Stimulated activated CD8-positive, alpha-beta memory T cell treated with anti-CD3 and anti-CD28 coated beads, Interleukin-15, amount 100 ng/mL, for 4 hours (primary cell): ENCODE data around the gene RNU6-9.

Source experiments
- DNase-seq, 2 donors: peaks; one replicate each; pipeline ENCODE4 v3.0.0-alpha.2; 2020; ENCODE audit warnings: low read depth in 2 of 2

Gene RNU6-9

DNA sequence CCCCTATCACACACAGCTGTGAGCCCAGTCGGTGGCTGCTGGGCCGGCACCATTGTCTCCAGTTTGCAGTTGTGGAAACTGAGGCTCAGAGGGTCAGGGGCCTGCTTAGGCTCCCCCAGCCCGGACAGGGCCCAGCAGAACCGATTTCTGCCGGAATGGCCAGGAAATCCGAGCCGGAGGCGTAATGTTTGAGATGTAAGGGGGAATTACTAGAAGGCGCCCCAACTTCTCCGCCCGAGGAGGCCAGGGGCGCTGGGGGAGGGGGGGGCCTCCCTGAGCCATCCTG is 24.8 kb downstream of the RNU6-9 start:
- DNase-seq, result no peak

DNA sequence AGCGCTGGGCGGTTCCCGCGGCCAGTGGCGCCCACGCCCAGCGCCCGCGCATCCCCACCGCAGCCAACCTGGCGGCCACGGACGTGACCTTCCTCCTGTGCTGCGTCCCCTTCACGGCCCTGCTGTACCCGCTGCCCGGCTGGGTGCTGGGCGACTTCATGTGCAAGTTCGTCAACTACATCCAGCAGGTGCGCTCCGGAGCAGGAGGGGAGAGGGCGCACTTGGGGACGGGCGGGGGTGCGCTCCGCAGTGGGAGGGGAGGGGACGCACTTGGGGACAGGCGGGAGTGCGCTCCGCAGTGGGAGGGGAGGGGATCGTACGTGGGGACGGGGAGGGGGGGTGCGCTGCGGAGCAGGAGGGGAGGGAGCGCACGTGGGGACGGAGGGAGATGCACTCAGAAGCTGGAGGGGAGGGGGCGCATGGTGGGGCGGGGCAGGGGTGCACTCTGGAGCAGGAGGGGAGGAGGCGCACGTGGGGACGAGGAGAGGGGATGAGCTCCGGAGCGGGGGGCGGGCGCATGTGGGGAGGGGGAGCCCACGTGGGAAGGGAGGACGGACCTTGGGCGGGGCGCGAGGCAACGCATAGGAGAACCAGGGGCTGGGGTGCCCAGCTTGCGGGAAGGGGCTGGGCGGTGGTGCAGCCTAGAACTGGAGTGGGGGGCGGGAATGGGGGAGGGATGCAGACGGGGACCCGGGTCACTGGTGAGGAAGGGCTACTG is 25.4 kb downstream of the RNU6-9 start:
- DNase-seq, result no peak

GRCh38 chr19:919199-920050 is 26.1 kb downstream of the RNU6-9 start:
- no peak for DNase-seq

GRCh38 chr19:920051-920864 is 27.0 kb downstream of the RNU6-9 start:
- no peak for DNase-seq

DNA sequence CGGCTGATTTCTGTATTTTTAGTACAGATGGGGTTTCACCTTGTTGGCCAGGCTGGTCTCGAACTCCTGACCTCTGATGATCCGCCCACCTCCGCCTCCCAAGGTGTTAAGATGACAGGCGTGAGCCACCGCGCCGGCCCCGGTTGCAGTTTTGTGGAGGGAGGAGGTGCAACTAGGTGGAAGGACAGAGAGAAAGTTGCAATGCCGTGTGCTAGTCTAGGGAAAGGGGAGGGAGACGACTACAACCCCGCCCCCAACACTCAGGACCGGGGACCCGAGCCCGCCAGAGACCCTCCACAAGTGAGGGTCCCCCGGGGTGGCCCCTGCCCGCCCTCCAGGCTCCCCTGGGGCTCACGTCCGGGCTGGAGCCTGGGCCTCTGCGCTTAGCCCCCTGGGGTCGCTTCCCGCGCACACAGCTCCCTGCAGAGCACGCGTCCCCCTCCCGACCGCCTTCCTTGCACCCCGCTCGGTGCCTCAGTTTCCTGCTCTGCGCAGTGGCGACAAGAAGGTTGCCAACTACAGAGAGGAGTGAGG is 31.3 kb downstream of the RNU6-9 start:
- no peak for DNase-seq

GRCh38 chr19:925087-925525 is 31.8 kb downstream of the RNU6-9 start:
- DNase-seq, result peak in 1 of 2 donors; percentile 47

GRCh38 chr19:925526-926322 is 32.4 kb downstream of the RNU6-9 start, which contains the start of gene ARID3A:
Gene ARID3A, plus strand, starts transcription at chr19:926035. Its CDS starts 3,494 bp downstream, at chr19:929529.
- peak in 1 of 2 donors; percentile 66 for DNase-seq

DNA sequence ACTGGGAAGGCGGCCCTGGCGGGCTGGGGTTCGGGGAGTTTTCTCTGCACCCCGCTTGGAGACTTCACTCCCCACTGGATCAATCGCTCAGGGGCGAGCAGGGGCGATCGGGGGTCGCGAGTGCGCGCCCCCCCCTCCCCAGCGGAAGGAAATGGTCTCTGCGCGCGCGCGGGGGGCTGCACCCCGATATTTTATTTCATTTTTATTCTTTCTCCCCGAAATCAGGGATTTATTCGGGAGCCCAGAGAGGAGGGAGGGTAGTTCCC is 33.0 kb downstream of the RNU6-9 start:
- DNase-seq, result no peak

DNA sequence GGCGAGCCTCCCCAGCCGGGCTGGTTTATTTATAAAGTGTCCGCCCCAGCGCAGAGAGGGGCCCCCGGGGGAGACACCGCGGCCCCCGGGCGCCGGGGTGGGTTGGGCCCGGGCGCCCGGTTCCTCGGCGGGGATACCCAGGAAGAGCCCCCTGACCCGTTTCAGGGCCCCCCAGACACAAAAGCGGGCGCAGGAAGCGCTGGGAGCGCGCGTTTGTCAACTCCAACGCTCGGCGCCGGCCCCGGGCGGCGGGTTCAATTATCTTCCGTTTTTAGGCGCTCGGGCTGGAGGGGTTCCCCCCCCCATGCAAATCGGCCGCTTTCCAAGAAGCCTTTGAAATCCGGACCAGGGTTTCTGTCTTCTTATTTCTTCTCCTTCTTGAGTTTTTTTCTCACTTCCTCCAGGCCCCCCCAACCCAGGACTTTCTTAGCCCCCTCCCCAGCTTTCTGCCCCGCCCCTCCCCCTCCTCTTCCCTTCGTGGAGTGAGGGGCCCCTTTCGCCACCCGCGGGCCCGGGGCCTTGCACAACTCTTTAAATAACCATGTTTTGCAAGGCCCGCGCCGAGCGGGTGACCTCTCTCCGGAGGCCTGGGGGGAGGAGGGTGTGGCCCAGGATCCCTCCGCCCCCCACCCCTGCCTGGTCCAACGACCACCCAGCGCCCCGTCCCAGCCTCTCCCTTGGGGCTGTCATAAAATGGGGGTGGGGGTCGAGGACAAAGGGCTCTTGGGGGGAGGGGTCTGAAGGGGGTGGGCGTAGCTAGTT is 33.5 kb downstream of the RNU6-9 start:
- no peak for DNase-seq

GRCh38 chr19:927351-927779 is 34.1 kb downstream of the RNU6-9 start:
- DNase-seq, result no peak

- no peak for DNase-seq
Observed at GRCh38 chr19:927780-928401, 34.6 kb downstream of the RNU6-9 start.

DNA sequence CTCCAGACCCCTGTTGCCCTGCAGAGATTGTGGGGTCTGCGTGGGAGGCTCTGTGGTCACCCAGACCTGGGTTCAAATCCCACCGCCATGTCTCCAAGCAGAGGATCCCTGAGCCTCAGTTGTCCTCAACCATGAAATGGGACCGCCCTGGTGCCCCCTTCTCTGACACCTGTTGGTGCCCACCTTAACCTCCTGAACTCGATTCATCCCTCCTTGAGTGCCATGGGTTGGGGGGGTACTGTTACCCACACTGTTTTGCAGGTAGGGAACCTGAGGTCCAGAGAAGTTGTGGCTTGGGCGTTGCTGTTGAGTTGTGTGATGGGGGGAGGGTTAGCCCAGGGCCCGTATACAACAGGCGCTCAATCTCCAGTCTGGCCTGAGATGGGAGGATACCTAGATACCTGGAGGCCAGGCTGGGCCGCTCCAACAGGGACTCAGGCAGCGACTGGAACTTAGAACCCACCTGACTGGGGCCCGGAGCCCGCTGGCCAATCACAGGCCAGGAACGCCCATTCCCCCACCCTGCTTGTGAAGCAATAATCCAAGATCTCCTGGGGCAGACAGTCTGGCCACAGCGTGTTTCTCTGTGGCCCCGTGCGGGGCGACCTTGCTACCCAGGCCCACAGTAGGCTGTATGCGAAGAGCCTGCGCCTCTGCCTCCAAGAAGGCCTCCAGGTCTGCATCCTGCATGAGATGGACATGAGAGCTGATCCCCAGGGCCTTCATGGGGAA is 35.4 kb downstream of the RNU6-9 start:
- DNase-seq, result no peak

DNA sequence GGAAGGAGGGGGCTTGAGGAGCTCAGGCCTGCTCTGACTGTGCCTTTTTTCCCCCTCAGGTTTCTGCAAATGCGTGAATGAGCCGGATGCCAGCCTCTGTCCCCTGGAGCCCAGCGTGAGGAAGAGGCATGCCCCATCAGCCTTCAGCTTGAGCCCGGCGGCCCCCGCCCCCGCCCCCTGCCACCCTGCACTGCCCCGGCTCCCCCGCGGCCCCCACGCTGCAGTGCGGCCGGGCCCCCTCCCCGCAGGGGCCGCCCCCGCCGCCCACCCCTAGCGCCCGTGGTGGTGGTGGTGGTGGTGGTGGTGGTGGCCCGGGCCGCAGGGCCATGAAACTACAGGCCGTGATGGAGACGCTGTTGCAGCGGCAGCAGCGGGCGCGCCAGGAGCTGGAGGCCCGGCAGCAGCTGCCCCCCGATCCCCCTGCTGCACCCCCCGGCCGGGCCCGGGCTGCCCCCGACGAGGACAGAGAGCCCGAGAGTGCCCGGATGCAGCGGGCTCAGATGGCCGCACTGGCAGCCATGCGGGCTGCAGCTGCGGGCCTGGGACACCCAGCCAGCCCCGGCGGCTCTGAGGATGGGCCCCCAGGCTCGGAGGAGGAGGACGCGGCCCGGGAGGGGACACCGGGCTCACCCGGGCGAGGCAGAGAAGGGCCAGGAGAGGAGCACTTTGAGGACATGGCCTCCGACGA is 36.1 kb downstream of the RNU6-9 start:
- DNase-seq, result no peak

DNA sequence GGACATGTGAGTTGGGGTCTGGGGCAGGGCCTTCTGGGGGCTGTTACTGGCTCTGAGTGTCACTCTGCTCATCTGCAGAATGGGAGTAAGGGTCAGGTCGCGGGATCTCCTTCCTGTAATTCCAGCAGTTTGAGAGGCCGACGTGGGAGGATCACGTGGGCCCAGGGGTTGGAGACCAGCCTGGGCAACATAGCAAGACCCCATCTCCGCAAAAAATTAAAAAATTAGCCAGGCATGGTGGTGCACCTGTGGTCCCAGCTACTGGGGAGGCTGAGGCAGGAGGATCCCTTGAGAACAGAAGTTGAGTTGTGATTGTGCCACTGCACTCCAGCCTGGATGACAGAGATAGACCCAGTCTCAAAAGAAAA is 36.6 kb downstream of the RNU6-9 start:
- no peak for DNase-seq

- DNase-seq, result no peak
Observed at GRCh38 chr19:931860-932647, 38.8 kb downstream of the RNU6-9 start.

DNA sequence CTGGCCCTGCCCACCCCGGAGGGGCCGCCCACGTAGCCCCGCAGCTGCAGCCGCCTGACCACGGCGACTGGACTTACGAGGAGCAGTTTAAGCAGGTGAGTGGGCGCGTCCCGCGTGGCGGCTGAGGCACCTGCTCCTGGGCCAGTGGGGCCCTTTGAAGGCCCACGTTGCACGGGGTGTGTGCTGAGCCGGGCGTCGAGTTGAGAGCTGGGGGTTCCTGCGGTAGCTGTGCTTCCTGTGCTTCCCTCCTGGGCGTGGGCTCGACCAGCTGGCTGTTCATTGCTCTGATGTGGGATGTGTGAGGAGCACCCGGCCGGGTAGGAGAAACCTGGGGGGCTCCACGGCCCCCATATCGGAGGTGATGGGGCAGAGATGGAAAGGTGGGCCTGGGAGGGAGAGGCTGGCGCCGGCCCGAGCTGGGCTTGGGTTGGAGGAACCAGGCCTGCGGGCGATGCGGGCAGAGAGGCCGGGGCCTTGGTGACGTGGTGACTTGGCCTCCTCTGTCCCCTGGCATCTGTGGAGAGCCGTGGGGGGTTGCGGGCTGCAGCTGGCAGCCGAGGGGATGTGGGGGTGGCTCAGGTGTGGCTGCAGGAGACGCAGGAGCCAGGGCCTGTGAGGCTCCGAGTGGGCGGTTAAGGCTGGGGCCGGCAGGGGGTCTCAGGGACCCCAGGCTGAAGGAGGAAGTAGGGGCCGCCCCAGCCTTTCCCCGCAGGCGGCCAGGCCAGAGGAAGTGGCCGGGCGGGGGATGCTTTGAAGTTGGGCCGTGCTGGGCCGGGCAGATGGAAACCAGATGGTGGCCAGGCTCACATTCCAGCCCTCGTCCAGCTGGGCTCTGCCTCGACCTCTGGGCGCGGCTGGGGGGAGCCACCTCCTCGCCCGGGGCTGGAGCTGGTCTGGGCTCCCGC is 39.6 kb downstream of the RNU6-9 start:
- no peak for DNase-seq

DNA sequence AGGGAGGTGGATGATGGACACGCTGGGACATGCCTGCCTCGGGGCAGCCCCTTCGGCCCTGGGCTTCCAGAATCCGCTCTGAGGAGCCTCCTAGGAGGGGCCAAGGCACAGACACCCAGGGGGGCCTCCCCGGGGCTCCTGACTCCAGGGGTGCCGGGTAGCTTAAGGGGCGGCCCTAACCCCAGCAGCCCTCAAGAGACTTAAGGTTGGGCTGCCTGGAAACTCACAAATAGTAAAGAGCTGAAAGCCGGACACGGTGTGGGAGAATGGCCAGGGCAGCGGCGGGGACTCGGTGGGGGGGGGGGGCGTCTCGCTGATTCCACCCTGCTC is 40.2 kb downstream of the RNU6-9 start:
- DNase-seq, result no peak
